Transverse colon (tissue), 4 donors: ENCODE data around the gene RLN1.

Experiments used
- CTCF ChIP-seq, 5 experiments: fragments of 200-600 bp in 3 of 5; fragments of 450-650 bp in 2 of 5; sonication (generic) in 3 of 5; IDR thresholded peaks; 1 replicate in 2 of 5; 2 replicates in 3 of 5; pipeline ENCODE4 v1.5.1; 2016 to 2017; ENCODE audit warnings: antibody characterized with exemption in 5 of 5, inconsistent platforms in 3 of 5, mild to moderate bottlenecking in 2 of 5, moderate library complexity in 1 of 5
- EP300 ChIP-seq: sonication (generic); formaldehyde crosslinking; IDR thresholded peaks from one replicate; pipeline ENCODE4 v1.6.1; 2017; ENCODE audit warnings: antibody characterized with exemption, low read depth
- POLR2A ChIP-seq: fragments of 450-650 bp; IDR thresholded peaks from one replicate; pipeline ENCODE4 v1.6.1; 2016; ENCODE audit warnings: antibody characterized with exemption, mild to moderate bottlenecking, moderate library complexity
- POLR2AphosphoS5 ChIP-seq, 3 donors: sonication (generic); formaldehyde crosslinking; IDR thresholded peaks; one replicate each; pipeline ENCODE4 v1.6.1; 2016; ENCODE audit warnings: antibody characterized with exemption in 3 of 3

- TF ChIP-seq CTCF (IDR thresholded peaks at IDR 0.05) (no peak), POLR2AphosphoS5 (IDR thresholded peaks at IDR 0.05) (no peak), POLR2A (no peak), EP300 (no peak)
Measured at GRCh38 chr9:5326187-5326586, 13.5 kb downstream of the RLN1 start.
